A673 (cell line): Measurements from ENCODE around the gene CYP4F3. TPM values are rescaled to one million over a fixed set of nuclear protein-coding genes. Genes with fewer than 3 reads are reported as not detected.

Source experiments
- BruUV-seq: library from RNA; stranded (reverse); fragments of 400-500 nt; replicated peaks from 2 replicates; lab custom pipeline; 2021; lab: Mats Ljungman, UMichigan
- CTCF ChIA-PET: fragments of 300-600 bp; sonication (Branson Sonifier 250); formaldehyde crosslinking; loops from one replicate; lab custom pipeline; 2022; ENCODE audit warnings: antibody characterized with exemption; lab: Charles Lee
- POLR2A ChIA-PET: fragments of 300-600 bp; sonication (Branson Sonifier 250); formaldehyde crosslinking; loops from one replicate; lab custom pipeline; 2022; ENCODE audit warnings: antibody characterized with exemption; ENCODE audit not compliant: low non-redundant PET; lab: Charles Lee
- DNase-seq: peaks from one replicate; pipeline ENCODE4 v3.0.0-alpha.2; 2015; ENCODE audit warnings: low spot score
- H3K27ac ChIP-seq: fragments of 200-600 bp; sonication (generic); 2 replicates; pipeline ENCODE4 v1.5.1; 2016; ENCODE audit warnings: mixed run types, low read depth, mild to moderate bottlenecking, mixed read lengths, antibody characterized with exemption, low read length; ENCODE audit not compliant: poor library complexity, severe bottlenecking
- H3K27me3 ChIP-seq: fragments of 200-600 bp; sonication (generic); replicated peaks from 2 replicates; pipeline ENCODE4 v1.6.1; 2017; ENCODE audit warnings: mixed run types, low read depth, mild to moderate bottlenecking, mixed read lengths, antibody characterized with exemption, low read length; ENCODE audit not compliant: insufficient read depth, poor library complexity
- H3K36me3 ChIP-seq: fragments of 200-600 bp; sonication (generic); 2 replicates; pipeline ENCODE4 v1.6.1; 2016; ENCODE audit warnings: mixed run types, mild to moderate bottlenecking, mixed read lengths, antibody characterized with exemption, low read length; ENCODE audit not compliant: insufficient read depth, poor library complexity, severe bottlenecking
- H3K4me1 ChIP-seq: fragments of 200-600 bp; sonication (generic); 2 replicates; pipeline ENCODE4 v1.6.1; 2017; ENCODE audit warnings: mixed run types, mild to moderate bottlenecking, mixed read lengths, antibody characterized with exemption, low read length; ENCODE audit not compliant: insufficient read depth, poor library complexity, severe bottlenecking
- H3K4me3 ChIP-seq: fragments of 200-600 bp; sonication (generic); 2 replicates; pipeline ENCODE4 v1.5.1; 2016; ENCODE audit warnings: low read depth, mixed run types, mild to moderate bottlenecking, mixed read lengths, low read length; ENCODE audit not compliant: poor library complexity, severe bottlenecking
- H3K9me3 ChIP-seq: fragments of 200-600 bp; sonication (generic); 2 replicates; pipeline ENCODE4 v1.6.1; 2016; ENCODE audit warnings: mixed run types, low read depth, mild to moderate bottlenecking, mixed read lengths, antibody characterized with exemption, low read length; ENCODE audit not compliant: poor library complexity, severe bottlenecking
- CTCF ChIP-seq: fragments of 300-800, 200-600 bp; sonication (generic); conservative IDR thresholded peaks from 2 replicates; pipeline ENCODE4 v1.5.1; 2017; ENCODE audit warnings: low read depth, mild to moderate bottlenecking, antibody characterized with exemption, low read length, moderate library complexity, mixed read lengths
- EZH2 ChIP-seq: fragments of 200-600 bp; sonication (generic); IDR thresholded peaks from 2 replicates; pipeline ENCODE4 v1.6.1; 2017; ENCODE audit warnings: borderline replicate concordance, low read depth, mild to moderate bottlenecking, mixed read lengths, antibody characterized with exemption, low read length; ENCODE audit not compliant: poor library complexity, severe bottlenecking
- intact Hi-C: fragments of 100-400 bp; cut with micrococcal nuclease; formaldehyde crosslinking; loops from one replicate; pipeline ENCODE4 v1.10.0; 2022; ENCODE audit not compliant: unreplicated experiment
- total RNA-seq: library from RNA; stranded (reverse); gene quantifications from 2 replicates; pipeline ENCODE4 v1.2.3, GENCODE V29; 2021

Gene CYP4F3
- total RNA-seq, 1 experiment from 2014 or later = not detected

GRCh38 chr19:15640904-15641597 lies 354 bp downstream of the CYP4F3 start:
- H3K4me1 ChIP-seq = no peaks in the 10 kb centered on the region
- TF ChIP-seq CTCF (no peak), EZH2 (no peak)

GRCh38 chr19:15641901-15642491 lies 1.3 kb downstream of the CYP4F3 start:
- intact Hi-C loops = no loop called here
- TF ChIP-seq EZH2 = no peak
- TF ChIP-seq CTCF = no peak
- POLR2A ChIA-PET = no interaction called here
- H3K36me3 ChIP-seq = no peaks in the 10 kb centered on the region
- no TSS peak for BruUV-seq
- H3K27ac ChIP-seq = no peak overlapping the region
- DNase-seq = no peak
- H3K4me1 ChIP-seq = no peaks in the 10 kb centered on the region
- CTCF ChIA-PET = no interaction called here
- H3K27me3 ChIP-seq = no peaks in the 10 kb centered on the region
- no peak overlapping the region for H3K4me3 ChIP-seq
- H3K9me3 ChIP-seq = no peaks in the 10 kb centered on the region

More at GRCh38 chr19:15640904-15641597, 354 bp downstream of the CYP4F3 start:
- intact Hi-C loops = no loop called here
- POLR2A ChIA-PET = no interaction called here
- no TSS peak for BruUV-seq
- Histone ChIP-seq H3K36me3 (no peaks in the 10 kb centered on the region), H3K4me3 (no peak overlapping the region), H3K27me3 (no peaks in the 10 kb centered on the region), H3K27ac (no peak overlapping the region), H3K9me3 (no peaks in the 10 kb centered on the region)
- DNase-seq = no peak
- CTCF ChIA-PET = no interaction called here

- no peaks in the 10 kb centered on the region for H3K36me3 ChIP-seq
- H3K4me1 ChIP-seq = no peaks in the 10 kb centered on the region
- H3K9me3 ChIP-seq = no peaks in the 10 kb centered on the region
- no TSS peak for BruUV-seq
- DNase-seq = no peak
- TF ChIP-seq CTCF = no peak
- TF ChIP-seq EZH2 = no peak
- no peaks in the 10 kb centered on the region for H3K27me3 ChIP-seq
- H3K27ac ChIP-seq = no peak overlapping the region
- ChIA-PET POLR2A (no interaction called here), CTCF (no interaction called here)
- no peak overlapping the region for H3K4me3 ChIP-seq
- intact Hi-C loops = no loop called here
These were observed 2.1 kb downstream of the CYP4F3 start for GRCh38 chr19:15642807-15643206.
